Aorta (tissue), 5 donors: ENCODE results near the gene EMP3. TPM values are rescaled to one million over a fixed set of nuclear protein-coding genes. Genes with fewer than 3 reads are reported as not detected.
A peak's percentile ranks its signal among the peaks of the same experiment; 100 is the strongest.
"Not testable (repeated sequence)": the region's sequence is repeated elsewhere in the genome, so short reads cannot be mapped to it uniquely, and the experiment has no call there.

Experiments used
- ATAC-seq: fragments of 200-7000 bp; cut with Tn5 transposase; one replicate; pipeline ENCODE4 v1.9.1; 2022; ENCODE audit warnings: moderate library complexity; ENCODE audit not compliant: low FRiP score
- DNase-seq, 2 donors: peaks; one replicate each; pipeline ENCODE4 v3.0.0-alpha.2; 2020
- H3K27ac ChIP-seq, 2 donors: one replicate each; pipeline ENCODE4 v1.5.1; 2013; ENCODE audit warnings: low read length in 2 of 2, mild to moderate bottlenecking in 2 of 2, moderate library complexity in 2 of 2, control low read depth in 1 of 2, inconsistent platforms in 1 of 2, low read depth in 1 of 2
- H3K27me3 ChIP-seq, 2 donors: one replicate each; pipeline ENCODE4 v1.6.1; 2013; ENCODE audit warnings: control low read depth in 1 of 2, low read length in 1 of 2, mild to moderate bottlenecking in 1 of 2, moderate library complexity in 1 of 2; ENCODE audit not compliant: insufficient read depth in 2 of 2, control insufficient read depth in 1 of 2
- H3K36me3 ChIP-seq, 2 donors: one replicate each; pipeline ENCODE4 v1.6.1; 2013; ENCODE audit warnings: control low read depth in 1 of 2, low read length in 1 of 2, mild to moderate bottlenecking in 1 of 2; ENCODE audit not compliant: insufficient read depth in 2 of 2, control insufficient read depth in 1 of 2
- H3K4me1 ChIP-seq, 2 donors: one replicate each; pipeline ENCODE4 v1.6.1; 2013; ENCODE audit warnings: low read length in 2 of 2, control low read depth in 1 of 2, mild to moderate bottlenecking in 1 of 2, moderate library complexity in 1 of 2; ENCODE audit not compliant: insufficient read depth in 2 of 2, control insufficient read depth in 1 of 2
- H3K4me3 ChIP-seq, 2 donors: one replicate each; pipeline ENCODE4 v1.5.1; 2013; ENCODE audit warnings: low read length in 2 of 2, control low read depth in 1 of 2, mild to moderate bottlenecking in 1 of 2
- H3K9me3 ChIP-seq: one replicate; pipeline ENCODE4 v1.6.1; 2013; ENCODE audit warnings: mild to moderate bottlenecking, low read length; ENCODE audit not compliant: control insufficient read depth
- WGBS, 2 donors: extraction: QIAGEN DNeasy Blood & Tissue Kit; methylation state at CpG; one replicate each; pipeline ENCODE4 v1.1.7; 2013; 5-methylcytosine and 5-hydroxymethylcytosine counted together
- intact Hi-C, 2 donors: fragments of 100-400 bp; cut with DNase I; formaldehyde crosslinking; loops; one replicate each; pipeline versions ENCODE4 v1.14.2 to v1.15.0; 2022
- polyA plus RNA-seq, 2 donors: library from polyadenylated mRNA; stranded (reverse); fragments of 200-250 nt; gene quantifications; one replicate each; pipeline ENCODE4 v1.2.3, GENCODE V29; 2013
- total RNA-seq, 2 donors: library from RNA; stranded (reverse); fragmentation: NEBNext Ultra II Directional; extraction: Animal tissue kit (Norgen Biotek cat#: 25700); gene quantifications; one replicate each; pipeline ENCODE4 v1.2.1, GENCODE V29; 2021
- donor health status: healthy with polysubstance abuse.
- donor health status: Bipolar disorder and iron deficiency.
- donor health status: DM: no; HTN: no; CAD: no.
- donor health status: DM: no; HTN: no; CAD: no.
- donor health status: DM: yes; HTN: yes; CAD: no.

EMP3 gene
- total and polyA plus RNA-seq, 4 donors = 107 to 151 (median 129) TPM

DNA sequence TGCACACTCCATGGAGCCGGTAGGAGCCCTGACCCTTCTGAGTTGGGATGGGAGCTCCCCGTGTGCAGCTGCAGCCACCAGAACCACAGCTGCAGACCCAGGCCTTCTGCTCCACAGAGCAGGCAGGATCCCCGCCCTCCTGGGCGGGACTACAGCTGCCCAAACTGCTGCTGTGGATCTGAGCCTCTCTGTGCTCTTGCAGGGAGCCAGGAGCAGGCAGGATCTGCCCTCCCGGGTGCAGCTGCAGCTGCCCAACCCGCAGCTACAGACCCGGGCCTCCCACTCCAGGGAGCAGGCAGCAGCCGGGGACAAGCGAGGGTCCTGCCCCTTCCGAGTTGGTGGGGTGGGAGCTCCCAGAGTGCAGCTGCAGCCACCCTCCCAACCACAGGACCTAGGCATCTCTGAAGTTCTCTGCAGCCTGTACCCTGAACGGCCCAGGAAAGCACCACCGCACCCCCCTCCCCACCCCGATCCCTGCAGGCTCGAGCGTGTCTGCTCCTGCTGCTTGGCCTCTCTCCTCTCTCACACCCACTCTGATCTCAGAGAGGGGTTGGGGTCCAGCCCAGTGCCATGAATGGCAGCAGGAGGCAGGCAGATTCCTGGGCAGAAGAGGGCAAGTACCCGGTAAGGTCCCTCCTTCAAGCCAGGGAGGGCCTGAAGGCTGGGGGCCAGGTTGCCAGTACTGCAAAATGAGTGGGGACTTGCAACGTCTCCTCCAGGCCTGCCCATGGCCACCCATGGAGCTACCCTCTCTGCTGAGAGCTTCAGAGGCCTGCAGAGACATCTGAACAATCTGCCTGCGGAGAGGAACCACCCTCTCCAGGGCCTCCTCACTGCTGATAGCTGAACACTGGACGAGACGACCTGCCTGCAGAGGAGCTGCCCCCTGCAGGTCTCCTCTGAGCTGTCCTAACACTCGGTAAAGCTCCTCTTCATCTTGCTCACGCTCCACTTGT lies 16.4 kb upstream of the EMP3 start:
- H3K27me3 ChIP-seq = no peaks in the 10 kb centered on the region
- WGBS, 2 donors = 79 to 80% methylated on average over 22 of the region's 22 CpGs
- no peaks in the 10 kb centered on the region for H3K36me3 ChIP-seq
- no peaks in the 10 kb centered on the region for H3K9me3 ChIP-seq
- DNase-seq = no peak
- no peak overlapping the region for H3K4me3 ChIP-seq
- no peak overlapping the region for H3K27ac ChIP-seq
- ATAC-seq = no peak
- no peaks in the 10 kb centered on the region for H3K4me1 ChIP-seq
- intact Hi-C loops = no loop called here

- H3K27ac ChIP-seq, H3K4me3 ChIP-seq, H3K27me3 ChIP-seq, H3K36me3 ChIP-seq, H3K4me1 ChIP-seq, ATAC-seq, DNase-seq, H3K9me3 ChIP-seq: not testable (repeated sequence)
- intact Hi-C loops = loop anchor here in 1 of 2 donors (10.0 kb wide), 1 partner anchor 275 kb away; no protein-coding TSS in a partner anchor
- WGBS, 2 donors = 84 to 88% methylated on average over 5 of the region's 5 CpGs
Measured at GRCh38 chr19:48309731-48310130, 15.6 kb upstream of the EMP3 start.

- Histone ChIP-seq H3K9me3 (no peaks in the 10 kb centered on the region), H3K4me1 (no peaks in the 10 kb centered on the region), H3K4me3 (no peak overlapping the region), H3K27ac (no peak overlapping the region), H3K36me3 (no peaks in the 10 kb centered on the region), H3K27me3 (no peaks in the 10 kb centered on the region)
- 18 to 20% methylated on average over 7 of the region's 7 CpGs for WGBS, 2 donors
- ATAC-seq (no peak), DNase-seq (peak in 1 of 2 donors; percentile 2)
- intact Hi-C loops = loop anchor here in 1 of 2 donors (10.0 kb wide), 1 partner anchor 275 kb away; no protein-coding TSS in a partner anchor
Measured at GRCh38 chr19:48310227-48310626, 15.1 kb upstream of the EMP3 start.

DNA sequence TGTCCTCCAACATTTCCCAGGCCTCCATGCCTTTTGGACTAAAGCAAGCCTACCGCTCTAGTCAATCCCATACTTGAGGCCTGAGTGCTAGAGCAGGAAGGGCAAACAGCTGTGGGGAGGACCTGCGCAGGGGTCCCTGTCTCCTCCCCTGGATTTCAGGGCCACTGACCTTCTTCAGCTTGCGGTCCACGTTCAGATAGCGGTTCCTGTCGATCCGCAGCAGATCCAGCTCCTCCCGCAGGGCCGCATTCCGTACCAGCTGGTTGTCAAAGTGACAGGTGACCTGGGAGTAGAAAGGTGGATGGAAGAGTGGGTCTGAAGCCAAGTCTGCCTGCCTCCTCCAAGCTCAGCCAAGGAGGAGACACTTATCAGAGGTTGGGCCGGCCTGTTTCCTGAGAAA lies 14.0 kb upstream of the EMP3 start:
- no peak for ATAC-seq
- H3K4me3 ChIP-seq = no peak overlapping the region
- H3K4me1 ChIP-seq = no peaks in the 10 kb centered on the region
- 96% methylated on average over 11 of the region's 11 CpGs for WGBS, 2 donors
- H3K27ac ChIP-seq = no peak overlapping the region
- H3K27me3 ChIP-seq = no peaks in the 10 kb centered on the region
- H3K36me3 ChIP-seq = no peaks in the 10 kb centered on the region
- intact Hi-C loops = loop anchor here in 1 of 2 donors (10.0 kb wide), 1 partner anchor 273 kb away; no protein-coding TSS in a partner anchor
- no peak for DNase-seq
- no peaks in the 10 kb centered on the region for H3K9me3 ChIP-seq

DNA sequence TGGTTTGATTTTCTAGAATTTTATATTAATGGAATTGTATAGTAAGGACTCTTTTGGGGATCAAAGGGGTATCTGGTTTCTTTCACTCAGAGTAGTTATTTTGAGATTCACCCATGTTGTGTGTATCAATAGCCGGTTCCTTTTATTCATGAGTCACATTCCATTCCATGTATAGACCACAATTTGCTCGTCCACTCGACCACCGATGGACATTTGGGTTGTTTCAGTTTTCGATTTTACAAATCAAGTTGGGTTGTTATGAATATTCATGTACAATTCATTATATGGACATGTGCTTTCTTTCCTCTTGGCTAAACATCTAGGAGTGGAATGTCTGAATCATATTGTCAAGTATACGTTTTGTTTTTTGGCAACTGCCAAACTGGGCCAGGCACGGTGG lies 9.6 kb upstream of the EMP3 start:
- intact Hi-C loops = loop anchor here in 1 of 2 donors (10.0 kb wide), 1 partner anchor 269 kb away; no protein-coding TSS in a partner anchor
- H3K4me1 ChIP-seq = no peaks in the 10 kb centered on the region
- DNase-seq (no peak), ATAC-seq (no peak)
- no peak overlapping the region for H3K4me3 ChIP-seq
- no peaks in the 10 kb centered on the region for H3K27me3 ChIP-seq
- H3K9me3 ChIP-seq = no peaks in the 10 kb centered on the region
- no peak overlapping the region for H3K27ac ChIP-seq
- H3K36me3 ChIP-seq = no peaks in the 10 kb centered on the region
- 68 to 70% methylated on average over 7 of the region's 7 CpGs for WGBS, 2 donors

- H3K4me1 ChIP-seq, H3K9me3 ChIP-seq, ATAC-seq, DNase-seq, H3K36me3 ChIP-seq, H3K27ac ChIP-seq, H3K27me3 ChIP-seq, H3K4me3 ChIP-seq: not testable (repeated sequence)
- 75 to 78% methylated on average over 9 of the region's 9 CpGs for WGBS, 2 donors
- intact Hi-C loops = loop anchor here in 1 of 2 donors (10.0 kb wide), 1 partner anchor 267 kb away; no protein-coding TSS in a partner anchor
Measured at GRCh38 chr19:48317708-48317960, 7.7 kb upstream of the EMP3 start.

DNA sequence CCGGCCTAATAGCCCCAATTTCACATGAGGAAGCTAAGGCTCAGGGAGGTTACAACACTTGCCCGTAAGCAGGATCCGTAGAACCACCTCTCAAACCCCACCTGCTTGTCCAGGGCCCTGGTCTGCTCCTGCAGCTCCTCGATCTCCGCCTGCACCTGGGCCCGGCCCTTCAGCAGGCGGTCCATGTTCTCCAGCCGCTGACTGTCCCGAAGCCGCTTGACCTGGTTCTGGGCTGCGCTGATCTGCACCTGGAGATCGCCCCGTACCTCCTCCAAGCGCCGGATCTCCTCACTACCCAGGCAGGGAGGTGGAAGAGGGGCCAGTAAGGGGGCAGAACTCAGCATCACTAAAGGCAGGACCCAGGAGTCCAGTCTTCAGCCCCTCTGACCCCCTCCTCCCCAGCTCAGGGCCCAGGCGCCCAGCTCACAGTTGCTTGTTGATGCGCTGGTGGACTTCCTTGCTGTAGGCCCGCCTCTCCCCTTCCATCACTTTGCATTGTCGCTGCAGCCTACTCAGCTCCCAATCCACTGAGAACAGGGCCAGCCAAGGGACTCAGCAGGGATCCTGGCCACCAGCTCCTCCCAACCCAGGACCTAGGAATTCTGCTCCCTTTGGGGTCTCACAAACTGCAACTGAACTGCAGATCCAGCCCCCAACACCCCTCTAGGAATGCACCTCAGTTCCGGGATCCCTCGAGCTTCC lies 6.9 kb upstream of the EMP3 start:
- no peaks in the 10 kb centered on the region for H3K27me3 ChIP-seq
- DNase-seq = no peak
- no peaks in the 10 kb centered on the region for H3K4me1 ChIP-seq
- ATAC-seq = no peak
- no peaks in the 10 kb centered on the region for H3K36me3 ChIP-seq
- WGBS, 2 donors = 95 to 99% methylated on average over 21 of the region's 21 CpGs
- H3K4me3 ChIP-seq = no peak overlapping the region
- no peak overlapping the region for H3K27ac ChIP-seq
- intact Hi-C loops = loop anchor here (2.0 to 10.0 kb wide), 2 partner anchors 16 to 266 kb away; no protein-coding TSS in a partner anchor
- no peaks in the 10 kb centered on the region for H3K9me3 ChIP-seq

GRCh38 chr19:48319647-48320541 lies 5.5 kb upstream of the EMP3 start:
- Histone ChIP-seq H3K9me3 (no peaks in the 10 kb centered on the region), H3K4me3 (no peak overlapping the region), H3K27ac (no peak overlapping the region), H3K4me1 (no peaks in the 10 kb centered on the region), H3K36me3 (no peaks in the 10 kb centered on the region), H3K27me3 (no peaks in the 10 kb centered on the region)
- ATAC-seq = peak; percentile 68
- WGBS, 2 donors = 30 to 35% methylated on average over 16 of the region's 16 CpGs
- DNase-seq = peak; percentile 90 to 95
- intact Hi-C loops = loop anchor here (2.0 to 10.0 kb wide), 5 partner anchors 15 to 265 kb away; partner anchors contain the start of genes GRIN2D (in 1 of the 2), GRWD1 (in 1 of the 2), KDELR1 (in 1 of the 2) and SYNGR4 (in 1 of the 2)
